GM19324 (cell line): ENCODE measurements around the gene NDUFV2.

Experiments
- ATAC-seq: cut with Tn5 transposase; IDR thresholded peaks from one replicate; pipeline ENCODE4 v1.9.1; 2021; ENCODE audit warnings: mild to moderate bottlenecking, moderate library complexity; ENCODE audit not compliant: unreplicated experiment, low FRiP score

NDUFV2 gene

GRCh38 chr18:9102508-9103375, at the start of gene NDUFV2:
Gene NDUFV2, plus strand, starts transcription at chr18:9102699. Its CDS starts 45 bp downstream, at chr18:9102744.
- peak; percentile 92 for ATAC-seq

- ATAC-seq, result no peak
Observed at GRCh38 chr18:9053814-9054213, 48.7 kb upstream of the NDUFV2 start.

DNA sequence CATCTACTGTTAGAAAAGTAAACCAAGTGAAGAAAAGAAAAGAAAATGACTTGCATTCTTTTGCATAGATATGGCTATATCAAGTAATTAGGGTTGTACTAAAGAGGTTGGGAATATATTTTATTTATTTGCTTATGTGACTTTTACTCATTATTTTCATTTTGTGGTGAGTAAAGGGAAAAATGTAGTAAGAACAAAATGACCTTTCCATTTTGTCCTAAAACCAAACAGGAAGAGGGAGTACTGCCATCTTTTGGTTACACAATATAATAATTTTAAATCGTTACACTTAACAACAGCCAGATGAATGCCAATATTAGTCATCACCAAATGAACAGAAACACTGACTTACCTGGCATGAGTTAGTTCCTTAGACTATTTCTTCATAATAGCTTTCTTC, 47.3 kb upstream of the NDUFV2 start:
- no peak for ATAC-seq

DNA sequence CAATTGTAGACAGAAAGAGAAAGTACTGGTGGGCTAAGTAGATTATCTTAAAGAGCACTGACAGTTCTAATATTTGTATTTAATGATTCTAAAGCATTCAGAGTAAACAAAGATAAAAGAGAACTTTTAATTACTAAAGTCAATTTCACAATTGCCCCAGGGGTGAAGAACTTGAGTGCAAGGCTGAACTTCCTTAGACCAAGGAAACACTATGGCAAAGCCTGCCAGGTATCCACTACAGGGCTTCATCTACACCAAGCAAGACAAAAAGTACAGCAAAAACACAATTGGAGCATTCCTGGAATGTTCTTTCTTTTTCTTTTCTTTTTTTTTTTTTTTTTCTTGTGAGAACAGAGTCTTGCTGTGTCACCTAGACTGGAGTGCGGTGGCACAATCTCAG, 46.9 kb upstream of the NDUFV2 start:
- no peak for ATAC-seq

DNA sequence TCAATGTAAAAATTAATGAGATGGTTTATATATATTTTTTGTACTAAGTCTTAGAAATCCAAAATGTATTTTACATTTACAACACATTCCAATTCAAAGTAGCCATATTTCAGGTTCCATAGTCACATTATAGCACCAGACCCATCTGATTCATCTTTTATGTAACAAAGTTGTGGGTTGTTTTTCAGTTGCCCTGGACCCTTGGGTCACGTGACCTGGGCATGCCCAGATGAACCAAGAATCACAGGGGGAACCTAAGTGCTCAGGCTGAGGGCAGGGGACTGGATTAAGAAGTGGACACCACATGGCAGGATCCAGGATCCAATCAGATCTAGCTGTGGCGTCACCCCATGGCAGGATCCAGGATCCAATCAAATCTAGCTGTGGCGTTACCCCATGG, 44.9 kb upstream of the NDUFV2 start:
- no peak for ATAC-seq

GRCh38 chr18:9058406-9058805, 44.1 kb upstream of the NDUFV2 start:
- ATAC-seq, result no peak

GRCh38 chr18:9062418-9062751, 40.1 kb upstream of the NDUFV2 start:
- ATAC-seq, result no peak

- no peak for ATAC-seq
Observed at GRCh38 chr18:9065864-9066263, 36.6 kb upstream of the NDUFV2 start.

DNA sequence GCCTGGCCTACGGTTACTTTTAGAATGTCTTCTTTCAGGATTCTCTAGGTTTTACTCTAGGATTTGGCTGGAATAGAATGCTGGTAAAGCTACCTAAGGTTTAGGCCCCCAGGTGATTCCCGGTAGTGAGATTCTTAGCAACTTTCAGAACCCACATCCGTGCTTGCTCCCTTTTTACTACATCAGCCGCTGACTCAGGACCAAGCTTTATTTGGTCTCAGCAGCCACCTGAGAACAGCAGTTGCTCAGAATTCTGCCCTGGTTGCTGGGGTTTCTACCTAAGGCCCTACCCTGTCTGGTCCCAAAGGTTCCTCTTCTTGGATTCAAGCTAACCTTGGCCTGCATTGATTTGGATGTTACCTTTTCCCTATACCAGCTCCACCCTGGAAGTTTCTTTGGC, 36.1 kb upstream of the NDUFV2 start:
- ATAC-seq, result no peak

GRCh38 chr18:9066817-9067306, 35.6 kb upstream of the NDUFV2 start:
- ATAC-seq, result peak; percentile 70

DNA sequence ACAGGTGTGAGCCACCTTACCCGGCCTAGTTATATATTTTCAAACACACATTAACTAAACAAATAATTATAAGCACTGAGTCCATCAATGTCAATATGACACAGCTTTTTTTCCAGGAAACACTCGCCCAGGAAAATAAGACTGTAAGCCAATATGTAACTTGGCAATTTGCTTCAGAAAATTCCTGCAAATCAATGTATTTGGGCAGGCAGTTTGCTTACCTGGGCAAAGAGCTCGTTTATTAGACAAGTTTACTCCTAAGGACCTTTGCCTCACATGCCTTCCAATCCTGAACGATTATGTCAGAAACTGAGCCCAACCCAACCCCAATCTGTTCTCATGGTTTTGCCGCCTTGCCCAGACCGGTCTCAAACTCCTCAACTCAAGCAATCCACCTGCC, 34.7 kb upstream of the NDUFV2 start:
- no peak for ATAC-seq

- no peak for ATAC-seq
Observed at GRCh38 chr18:9068346-9068745, 34.2 kb upstream of the NDUFV2 start.

GRCh38 chr18:9069601-9070000, 32.9 kb upstream of the NDUFV2 start:
- no peak for ATAC-seq

DNA sequence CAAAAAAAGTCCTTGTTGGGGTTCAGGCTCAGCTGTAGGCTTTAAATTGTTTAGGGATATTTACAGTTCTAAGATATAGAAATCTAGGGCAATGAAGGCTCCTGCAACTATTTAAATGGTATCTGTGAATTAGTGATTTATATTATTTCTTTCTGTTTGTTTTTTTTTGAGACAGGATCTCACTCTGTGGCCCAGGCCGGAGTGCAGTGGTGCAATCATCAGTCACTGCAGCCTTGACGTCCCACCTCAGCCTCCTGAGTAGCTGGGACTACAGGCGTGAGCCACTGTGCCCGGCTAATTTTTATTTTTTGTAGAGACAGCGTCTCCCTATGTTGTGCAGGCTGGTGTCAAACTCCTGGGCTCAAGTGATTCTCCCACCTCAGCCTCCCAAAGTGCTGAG, 32.3 kb upstream of the NDUFV2 start:
- ATAC-seq, result no peak

DNA sequence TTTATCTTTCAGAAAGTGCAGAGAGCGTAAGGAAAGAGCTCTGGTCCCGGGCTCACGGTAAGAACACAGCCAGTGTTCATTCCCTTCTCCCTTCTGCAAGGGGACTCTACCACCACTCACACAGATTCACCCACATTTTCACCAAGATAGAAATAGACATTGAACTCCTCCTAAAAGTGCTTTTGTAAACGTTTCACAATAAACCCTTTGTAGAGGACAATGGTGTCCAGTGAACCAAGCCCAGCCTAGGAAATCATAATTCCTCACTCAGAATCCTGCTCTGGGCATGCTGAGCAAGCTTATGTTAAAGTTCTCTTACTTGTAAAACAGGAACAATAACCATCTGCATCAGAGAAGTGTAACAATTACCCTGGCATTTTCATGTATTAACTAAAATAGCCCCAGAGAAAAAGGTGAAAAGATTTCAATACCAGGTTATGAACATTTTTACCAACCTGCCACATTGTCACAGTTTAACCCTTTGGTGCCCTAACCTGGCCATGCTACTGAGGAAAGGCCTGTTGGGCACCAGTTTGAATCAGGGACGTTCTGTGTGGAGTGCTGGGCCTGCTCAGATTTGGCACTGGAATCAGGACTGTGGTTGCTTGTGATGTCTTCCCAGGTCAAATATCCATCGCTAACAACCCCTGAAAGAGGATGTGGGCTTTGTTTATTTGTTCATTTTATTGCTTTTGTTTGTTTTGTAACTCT, 22.5 kb upstream of the NDUFV2 start:
- no peak for ATAC-seq

GRCh38 chr18:9081940-9082339, 20.6 kb upstream of the NDUFV2 start:
- ATAC-seq, result no peak

GRCh38 chr18:9082711-9083510, 19.6 kb upstream of the NDUFV2 start:
- ATAC-seq, result peak; percentile 95

- ATAC-seq, result no peak
Observed at GRCh38 chr18:9086015-9086414, 16.5 kb upstream of the NDUFV2 start.

GRCh38 chr18:9086624-9087023, 15.9 kb upstream of the NDUFV2 start:
- no peak for ATAC-seq

GRCh38 chr18:9087144-9087543, 15.4 kb upstream of the NDUFV2 start:
- no peak for ATAC-seq

DNA sequence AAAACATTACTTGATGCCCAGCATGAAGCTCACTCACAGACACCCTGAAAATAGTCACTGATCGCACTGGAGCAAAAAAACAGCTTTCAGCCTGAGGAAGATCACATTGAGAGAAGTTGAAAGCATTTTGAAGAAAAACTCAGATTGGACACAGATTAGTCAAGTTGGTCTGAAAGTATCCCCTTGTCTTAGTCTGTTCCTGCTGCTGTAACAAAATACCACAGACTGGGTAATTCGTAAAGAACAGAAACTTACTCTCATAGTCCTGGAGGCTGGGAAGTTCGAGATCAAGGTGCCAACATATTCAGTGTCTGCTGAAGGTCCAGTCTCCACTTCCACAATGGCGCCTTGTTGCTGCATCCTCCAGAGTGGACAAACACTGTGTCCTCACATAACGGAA, 14.2 kb upstream of the NDUFV2 start:
- ATAC-seq, result no peak
